GM23338 (cell line): ENCODE data around the gene PCTP. TPM values are rescaled to one million over a fixed set of nuclear protein-coding genes. Genes with fewer than 3 reads are reported as not detected.
A peak's percentile ranks its signal among the peaks of the same experiment; 100 is the strongest.

Experiments used
- ATAC-seq: fragments of 200-7000 bp; cut with Tn5 transposase; 3 replicates; pipeline ENCODE4 v1.9.1; 2020
- DNase-seq: peaks from one replicate; pipeline ENCODE4 v3.0.0-alpha.2; 2015; ENCODE audit warnings: low spot score
- H2AFZ ChIP-seq: fragments of 200-600 bp; sonication (generic); 2 replicates; pipeline ENCODE4 v1.8.0; 2016; ENCODE audit warnings: antibody characterized with exemption, mild to moderate bottlenecking, moderate library complexity
- H3F3A ChIP-seq: fragments of 200-600 bp; sonication (generic); replicated peaks from 2 replicates; pipeline ENCODE4 v1.8.0; 2017; ENCODE audit warnings: antibody characterized with exemption, mixed run types, low read depth
- H3K27ac ChIP-seq: fragments of 200-600 bp; sonication (generic); 2 replicates; pipeline ENCODE4 v1.6.1; 2016; ENCODE audit warnings: low read depth
- H3K27me3 ChIP-seq: fragments of 200-600 bp; sonication (generic); 2 replicates; pipeline ENCODE4 v1.8.0; 2016; ENCODE audit warnings: mild to moderate bottlenecking, mixed run types, moderate library complexity; ENCODE audit not compliant: insufficient read depth
- H3K36me3 ChIP-seq: fragments of 200-600 bp; sonication (generic); 2 replicates; pipeline ENCODE4 v1.8.0; 2016; ENCODE audit warnings: mild to moderate bottlenecking; ENCODE audit not compliant: insufficient read depth
- H3K4me1 ChIP-seq: fragments of 200-600 bp; sonication (generic); 2 replicates; pipeline ENCODE4 v1.8.0; 2016; ENCODE audit warnings: mild to moderate bottlenecking, moderate library complexity; ENCODE audit not compliant: insufficient read depth
- H3K4me2 ChIP-seq: fragments of 200-600 bp; sonication (generic); 2 replicates; pipeline ENCODE4 v1.7.1; 2017; ENCODE audit warnings: mixed run types
- H3K4me3 ChIP-seq: fragments of 200-600 bp; sonication (generic); 2 replicates; pipeline ENCODE4 v1.6.1; 2016; ENCODE audit warnings: mixed run types
- H3K79me2 ChIP-seq: fragments of 200-600 bp; sonication (generic); replicated peaks from 2 replicates; pipeline ENCODE4 v1.8.0; 2017; ENCODE audit warnings: mild to moderate bottlenecking; ENCODE audit not compliant: insufficient read depth
- H3K9me2 ChIP-seq: fragments of 200-600 bp; sonication (generic); 2 replicates; pipeline ENCODE4 v1.8.0; 2017; ENCODE audit not compliant: insufficient read depth
- H4K20me1 ChIP-seq: fragments of 200-600 bp; sonication (generic); replicated peaks from 2 replicates; pipeline ENCODE4 v1.8.0; 2017; ENCODE audit warnings: mild to moderate bottlenecking; ENCODE audit not compliant: insufficient read depth
- H3K27ac Mint-ChIP-seq: 2 replicates; pipeline ENCODE4 v1.8.0; 2020; ENCODE audit warnings: inconsistent platforms, mild to moderate bottlenecking, moderate library complexity, mixed read lengths
- H3K27me3 Mint-ChIP-seq: 3 replicates; pipeline ENCODE4 v1.8.0; 2022; ENCODE audit warnings: low read depth, mild to moderate bottlenecking, moderate library complexity, mixed read lengths, inconsistent platforms; ENCODE audit not compliant: insufficient read depth, poor library complexity
- H3K36me3 Mint-ChIP-seq: 3 replicates; pipeline ENCODE4 v1.8.0; 2021; ENCODE audit warnings: low read depth, mild to moderate bottlenecking, inconsistent platforms, moderate library complexity, mixed read lengths
- H3K4me1 Mint-ChIP-seq: 3 replicates; pipeline ENCODE4 v1.8.0; 2020; ENCODE audit warnings: mild to moderate bottlenecking, inconsistent platforms, mixed read lengths
- H3K4me3 Mint-ChIP-seq: 3 replicates; pipeline ENCODE4 v1.8.0; 2021; ENCODE audit warnings: moderate library complexity, mild to moderate bottlenecking, inconsistent platforms, mixed read lengths
- H3K9me3 Mint-ChIP-seq: 3 replicates; pipeline ENCODE4 v1.8.0; 2020; ENCODE audit warnings: moderate library complexity, mild to moderate bottlenecking, inconsistent platforms, mixed read lengths
- CREB1 ChIP-seq: fragments of 250-450 bp; sonication (Bioruptor Pico); IDR thresholded peaks from 2 replicates; pipeline ENCODE4 v1.5.0; 2020; ENCODE audit warnings: low read depth, mild to moderate bottlenecking, moderate library complexity
- CTCF ChIP-seq, 2 experiments: fragments of 200-600 bp in 1 of 2; sonication (generic) in 1 of 2; conservative IDR thresholded peaks; 2 replicates each; pipeline versions ENCODE4 v1.5.1 to v1.6.1; 2016 to 2017; ENCODE audit warnings: antibody characterized with exemption in 2 of 2, low read depth in 2 of 2, mild to moderate bottlenecking in 2 of 2, moderate library complexity in 1 of 2
- EZH2phosphoT487 ChIP-seq: fragments of 200-600 bp; sonication (generic); IDR thresholded peaks from one replicate; pipeline ENCODE4 v1.8.1; 2018; ENCODE audit warnings: antibody characterized with exemption; ENCODE audit not compliant: unreplicated experiment
- JUNB ChIP-seq: IDR thresholded peaks from one replicate; pipeline ENCODE4 v1.6.1; 2016; ENCODE audit warnings: antibody characterized with exemption; ENCODE audit not compliant: unreplicated experiment
- NANOG ChIP-seq: IDR thresholded peaks from 2 replicates; pipeline ENCODE4 v1.6.1; 2016; ENCODE audit warnings: antibody characterized with exemption, borderline replicate concordance
- POLR2AphosphoS5 ChIP-seq: IDR thresholded peaks from 2 replicates; pipeline ENCODE4 v1.6.1; 2016; ENCODE audit warnings: antibody characterized with exemption, low read depth
- STAT1 ChIP-seq: IDR thresholded peaks from one replicate; pipeline ENCODE4 v1.6.1; 2016; ENCODE audit warnings: antibody characterized with exemption; ENCODE audit not compliant: unreplicated experiment
- ZNF114 ChIP-seq: fragments of 250-450 bp; sonication (Bioruptor Pico); IDR thresholded peaks from 2 replicates; pipeline ENCODE4 v1.5.0; 2020; ENCODE audit warnings: mild to moderate bottlenecking, moderate library complexity
- ZNF331 ChIP-seq: fragments of 250-450 bp; sonication (Bioruptor Pico); IDR thresholded peaks from 2 replicates; pipeline ENCODE4 v1.5.0; 2020; ENCODE audit warnings: low read depth, mild to moderate bottlenecking, moderate library complexity
- polyA plus RNA-seq: library from polyadenylated mRNA; unstranded; fragments of >200 nt; fragmentation: Nextera tagmentation; extraction: Ambion mirVana; gene quantifications from 2 replicates; pipeline ENCODE4 v1.2.1, GENCODE V29; 2016
- total RNA-seq: library from RNA; depleted of rRNA; stranded (reverse); fragments of >200 nt; shearing (Covaris generic); gene quantifications from 2 replicates; pipeline ENCODE4 v1.2.3, GENCODE V29; 2014
- TF ChIP-seq, protein P1 (sequence below): IDR thresholded peaks from 2 replicates; pipeline ENCODE4 v1.6.1; 2016; ENCODE audit warnings: antibody characterized with exemption
- TF ChIP-seq, protein P2 (sequence below): IDR thresholded peaks from one replicate; pipeline ENCODE4 v1.6.1; 2018; ENCODE audit warnings: antibody characterized with exemption; ENCODE audit not compliant: unreplicated experiment

The PCTP gene
- total and polyA plus RNA-seq, 2 experiments from 2014 or later, result 6.4 to 12.3 TPM

GRCh38 chr17:55730380-55730779, 20.5 kb upstream of the PCTP start (continued):
- no peak for TF ChIP-seq STAT1
- TF ChIP-seq JUNB, result no peak
- TF ChIP-seq NANOG, result no peak
- TF ChIP-seq ZNF331 (CRISPR knock-in tag), result no peak
- TF ChIP-seq, protein P1, sequence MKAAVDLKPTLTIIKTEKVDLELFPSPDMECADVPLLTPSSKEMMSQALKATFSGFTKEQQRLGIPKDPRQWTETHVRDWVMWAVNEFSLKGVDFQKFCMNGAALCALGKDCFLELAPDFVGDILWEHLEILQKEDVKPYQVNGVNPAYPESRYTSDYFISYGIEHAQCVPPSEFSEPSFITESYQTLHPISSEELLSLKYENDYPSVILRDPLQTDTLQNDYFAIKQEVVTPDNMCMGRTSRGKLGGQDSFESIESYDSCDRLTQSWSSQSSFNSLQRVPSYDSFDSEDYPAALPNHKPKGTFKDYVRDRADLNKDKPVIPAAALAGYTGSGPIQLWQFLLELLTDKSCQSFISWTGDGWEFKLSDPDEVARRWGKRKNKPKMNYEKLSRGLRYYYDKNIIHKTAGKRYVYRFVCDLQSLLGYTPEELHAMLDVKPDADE, result no peak
- no peak for TF ChIP-seq ZNF114 (CRISPR knock-in tag)
- no peak for TF ChIP-seq CTCF (conservative IDR thresholded peaks at IDR 0.05; ENCODE audit: low read depth in 2 of 2)
- no peak for TF ChIP-seq EZH2phosphoT487
- TF ChIP-seq, protein P2, sequence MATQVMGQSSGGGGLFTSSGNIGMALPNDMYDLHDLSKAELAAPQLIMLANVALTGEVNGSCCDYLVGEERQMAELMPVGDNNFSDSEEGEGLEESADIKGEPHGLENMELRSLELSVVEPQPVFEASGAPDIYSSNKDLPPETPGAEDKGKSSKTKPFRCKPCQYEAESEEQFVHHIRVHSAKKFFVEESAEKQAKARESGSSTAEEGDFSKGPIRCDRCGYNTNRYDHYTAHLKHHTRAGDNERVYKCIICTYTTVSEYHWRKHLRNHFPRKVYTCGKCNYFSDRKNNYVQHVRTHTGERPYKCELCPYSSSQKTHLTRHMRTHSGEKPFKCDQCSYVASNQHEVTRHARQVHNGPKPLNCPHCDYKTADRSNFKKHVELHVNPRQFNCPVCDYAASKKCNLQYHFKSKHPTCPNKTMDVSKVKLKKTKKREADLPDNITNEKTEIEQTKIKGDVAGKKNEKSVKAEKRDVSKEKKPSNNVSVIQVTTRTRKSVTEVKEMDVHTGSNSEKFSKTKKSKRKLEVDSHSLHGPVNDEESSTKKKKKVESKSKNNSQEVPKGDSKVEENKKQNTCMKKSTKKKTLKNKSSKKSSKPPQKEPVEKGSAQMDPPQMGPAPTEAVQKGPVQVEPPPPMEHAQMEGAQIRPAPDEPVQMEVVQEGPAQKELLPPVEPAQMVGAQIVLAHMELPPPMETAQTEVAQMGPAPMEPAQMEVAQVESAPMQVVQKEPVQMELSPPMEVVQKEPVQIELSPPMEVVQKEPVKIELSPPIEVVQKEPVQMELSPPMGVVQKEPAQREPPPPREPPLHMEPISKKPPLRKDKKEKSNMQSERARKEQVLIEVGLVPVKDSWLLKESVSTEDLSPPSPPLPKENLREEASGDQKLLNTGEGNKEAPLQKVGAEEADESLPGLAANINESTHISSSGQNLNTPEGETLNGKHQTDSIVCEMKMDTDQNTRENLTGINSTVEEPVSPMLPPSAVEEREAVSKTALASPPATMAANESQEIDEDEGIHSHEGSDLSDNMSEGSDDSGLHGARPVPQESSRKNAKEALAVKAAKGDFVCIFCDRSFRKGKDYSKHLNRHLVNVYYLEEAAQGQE, result no peak
- no peak for TF ChIP-seq CREB1 (CRISPR knock-in tag)

- H3K9me2 ChIP-seq, result no peaks in the 10 kb centered on the region
- H2AFZ ChIP-seq, result peak overlapping the region; percentile 58
- Mint-ChIP-seq H3K4me3 (no peak overlapping the region), H3K4me1 (peaks cover 72% of the 10 kb centered on the region), H3K36me3 (no peaks in the 10 kb centered on the region), H3K27me3 (no peaks in the 10 kb centered on the region), H3K27ac (peak overlapping the region; percentile 26; the same call in 1 of the 2 replicates), H3K9me3 (no peaks in the 10 kb centered on the region)
- peaks cover 28% of the 10 kb centered on the region for H3K4me1 ChIP-seq
- H3K27ac ChIP-seq, result no peak overlapping the region
- no peak overlapping the region for H3K4me2 ChIP-seq
- no peaks in the 10 kb centered on the region for H3K79me2 ChIP-seq
- no peaks in the 10 kb centered on the region for H3K36me3 ChIP-seq
- H4K20me1 ChIP-seq, result no peaks in the 10 kb centered on the region
- no peaks in the 10 kb centered on the region for H3K27me3 ChIP-seq
- no peak for DNase-seq
- no peak for ATAC-seq
- no peaks in the 10 kb centered on the region for H3F3A ChIP-seq
- no peak overlapping the region for H3K4me3 ChIP-seq
- TF ChIP-seq POLR2AphosphoS5 (no peak), CTCF (conservative IDR thresholded peaks at IDR 0.05; ENCODE audit: low read depth in 2 of 2) (no peak), JUNB (no peak)
Observed at GRCh38 chr17:55730808-55731207, 20.0 kb upstream of the PCTP start.
